Caki2 (cell line): ENCODE results near the gene ATXN1. TPM values are rescaled to one million over a fixed set of nuclear protein-coding genes. Genes with fewer than 3 reads are reported as not detected.
"Not testable (repeated sequence)": the region's sequence is repeated elsewhere in the genome, so short reads cannot be mapped to it uniquely, and the experiment has no call there.

Experiments
- DNase-seq: peaks from one replicate; pipeline ENCODE4 v3.0.0-alpha.2; 2015; ENCODE audit warnings: low read depth
- in situ Hi-C: cut with HindIII; loops from 2 replicates; pipeline ENCODE4 v1.10.0; 2016; ENCODE audit warnings: low sequenced_read_pairs, low pct_unique_long_range_greater_than_20kb, mixed read lengths
- total RNA-seq: library from RNA; depleted of rRNA; stranded (reverse); fragments of >200 nt; shearing (Covaris generic); gene quantifications from 2 replicates; pipeline ENCODE4 v1.2.3, GENCODE V29; 2014; ENCODE audit warnings: low replicate concordance

ATXN1 gene
- total RNA-seq, 1 experiment from 2014 or later: 23.8 TPM

GRCh38 chr6:16712931-16713484, 48.3 kb downstream of the ATXN1 start:
- in situ Hi-C loops: no loop called here
- DNase-seq: peak; percentile 95

DNA sequence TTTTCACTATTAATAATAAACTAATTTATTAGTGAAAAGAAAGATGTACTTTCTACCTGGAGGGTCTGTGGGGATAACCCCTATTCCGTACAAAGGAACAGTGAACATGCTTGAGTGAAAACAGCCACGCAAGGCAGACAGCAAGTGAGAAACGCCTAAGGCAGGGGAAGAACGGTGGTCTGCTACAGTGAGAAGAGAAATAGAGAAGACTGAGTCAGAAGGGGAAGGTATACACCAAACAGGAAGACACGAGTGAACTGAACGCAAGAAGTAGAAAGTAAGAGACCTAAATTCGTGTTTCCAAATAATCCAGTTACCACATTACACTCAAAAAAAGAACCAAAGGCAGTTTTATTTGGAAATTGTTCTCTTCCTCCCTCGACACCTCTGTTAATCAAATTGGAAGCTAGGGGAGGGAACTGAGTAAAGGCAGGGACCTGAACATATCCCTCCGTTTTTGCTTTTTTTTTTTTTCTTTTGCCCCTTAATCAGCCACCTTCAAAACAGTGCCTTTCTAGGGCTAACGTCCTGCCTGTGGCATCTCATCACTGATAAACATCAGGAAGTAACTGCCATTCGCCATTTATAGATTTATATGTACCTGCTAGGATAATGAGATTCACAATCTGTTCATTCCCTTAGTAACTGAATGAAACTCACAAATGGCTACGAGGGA, 48.9 kb downstream of the ATXN1 start:
- in situ Hi-C loops: no loop called here
- DNase-seq: no peak

- DNase-seq: peak; percentile 82
- in situ Hi-C loops: no loop called here
Observed at GRCh38 chr6:16711546-16712254, 49.6 kb downstream of the ATXN1 start.

DNA sequence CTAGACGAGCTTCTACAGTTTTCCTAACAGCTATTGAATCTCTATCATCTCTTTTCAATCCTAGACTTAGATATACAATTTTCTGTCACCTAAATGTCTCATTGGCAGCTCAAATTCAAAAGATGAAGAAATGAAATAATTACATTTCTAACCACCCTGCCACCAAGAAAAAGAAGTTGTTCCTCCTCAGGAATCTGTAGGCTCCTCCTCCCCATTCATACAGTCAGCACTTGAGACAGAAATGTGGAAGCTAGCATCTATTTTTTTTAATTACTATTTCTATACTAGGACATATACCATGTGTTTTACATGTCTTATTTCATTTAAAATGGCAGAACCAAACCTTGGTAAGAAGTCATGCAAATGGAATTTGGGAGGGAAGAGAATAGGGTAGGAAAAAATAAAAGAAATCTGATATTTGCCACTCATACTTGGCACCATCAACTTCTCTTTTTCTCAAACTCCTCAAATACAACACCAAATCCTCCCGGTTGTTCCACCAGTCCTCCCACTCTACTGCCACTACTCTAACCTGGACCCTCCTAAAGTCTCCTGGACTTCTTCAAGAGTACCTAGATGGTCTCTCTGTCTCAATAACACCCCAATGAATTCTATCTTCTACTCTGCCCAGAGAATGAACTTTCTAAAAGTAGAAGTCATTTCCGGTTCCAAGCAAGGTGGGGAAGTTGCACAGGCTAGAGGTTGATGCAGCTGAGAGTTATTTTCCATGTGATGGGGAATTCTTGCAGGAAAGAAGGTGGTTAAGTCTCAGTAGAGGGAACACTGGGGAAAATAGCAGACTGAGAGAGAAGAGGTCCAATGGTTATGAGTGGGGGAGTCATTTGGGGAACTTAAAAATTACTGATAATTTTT, 54.1 kb downstream of the ATXN1 start:
- in situ Hi-C loops: no loop called here
- no peak for DNase-seq

DNA sequence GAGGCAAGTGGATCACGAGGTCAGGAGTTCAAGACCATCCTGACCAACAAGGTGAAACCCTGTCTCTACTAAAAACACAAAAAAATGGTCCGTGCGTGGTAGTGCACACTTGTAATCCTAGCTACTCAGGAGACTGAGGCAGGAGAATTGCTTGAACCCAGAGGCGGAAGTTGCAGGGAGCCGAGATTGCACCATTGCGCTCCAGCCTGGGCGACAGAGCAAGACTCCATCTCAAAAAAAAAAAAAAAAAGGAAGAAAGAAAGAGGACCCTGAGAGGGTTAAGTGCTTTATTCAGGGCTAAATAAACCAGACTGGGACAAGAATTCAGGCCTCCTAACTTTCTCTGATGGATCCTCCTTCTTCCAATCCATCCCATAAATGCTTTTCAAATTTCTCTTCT, 54.8 kb downstream of the ATXN1 start:
- DNase-seq, in situ Hi-C loops: not testable (repeated sequence)

DNA sequence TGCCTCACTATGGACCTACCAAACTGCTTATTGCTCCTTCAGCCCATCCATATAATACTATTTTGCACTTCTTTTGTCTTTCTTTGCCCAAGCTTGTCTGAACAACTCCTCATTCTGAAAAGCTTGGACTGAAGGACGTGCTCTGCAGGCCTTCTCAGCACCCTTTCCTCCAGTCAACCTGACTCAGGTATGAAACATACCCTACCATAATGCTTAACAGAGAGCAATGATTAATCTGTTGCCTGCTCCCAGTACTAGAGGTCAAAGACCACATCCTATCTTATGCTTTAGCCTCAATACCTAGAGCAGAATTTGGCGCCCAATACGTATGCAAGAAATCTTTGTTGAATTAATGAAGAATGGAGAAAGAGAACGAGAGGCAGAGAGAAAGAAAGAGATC, 55.2 kb downstream of the ATXN1 start:
- DNase-seq: no peak
- in situ Hi-C loops: no loop called here

- no peak for DNase-seq
- in situ Hi-C loops: no loop called here
Observed at GRCh38 chr6:16705081-16705993, 55.9 kb downstream of the ATXN1 start.

DNA sequence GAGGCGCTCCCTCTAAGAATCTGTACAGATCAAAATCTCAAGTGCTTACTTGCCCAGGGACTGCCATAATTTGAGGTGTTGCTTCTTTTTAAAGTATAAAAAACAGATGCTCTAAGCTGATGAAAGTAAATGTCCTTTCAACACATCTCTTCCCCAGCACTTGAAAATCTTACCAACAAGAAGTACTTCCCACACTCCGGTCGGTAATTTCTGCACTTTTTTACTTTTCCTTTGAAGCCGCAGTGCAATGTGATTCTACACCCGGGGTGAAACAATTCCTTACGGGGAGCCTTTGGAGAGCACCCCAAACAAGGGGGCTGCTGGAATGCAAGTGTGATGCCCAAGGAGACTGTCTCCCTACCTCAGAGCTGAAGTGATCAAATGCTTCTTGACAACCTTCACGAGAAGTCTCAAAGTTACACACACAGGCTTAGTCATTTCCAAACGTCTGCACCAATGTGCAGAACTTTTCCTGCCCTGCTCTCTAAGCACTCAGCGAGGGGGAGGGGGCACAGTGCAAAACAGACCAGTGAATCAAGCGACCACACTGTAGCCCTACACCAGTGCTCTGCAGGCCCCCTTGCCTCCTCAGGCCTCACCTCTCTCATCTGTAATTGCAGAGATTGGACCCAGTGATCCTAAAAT, 56.7 kb downstream of the ATXN1 start:
- DNase-seq: no peak

GRCh38 chr6:16702627-16703378, 58.5 kb downstream of the ATXN1 start:
- in situ Hi-C loops, DNase-seq: not testable (repeated sequence)

More for the DNA sequence above, 56.7 kb downstream of the ATXN1 start:
- in situ Hi-C loops: no loop called here

GRCh38 chr6:16700916-16701234, 60.4 kb downstream of the ATXN1 start:
- DNase-seq: no peak
- in situ Hi-C loops: no loop called here

DNA sequence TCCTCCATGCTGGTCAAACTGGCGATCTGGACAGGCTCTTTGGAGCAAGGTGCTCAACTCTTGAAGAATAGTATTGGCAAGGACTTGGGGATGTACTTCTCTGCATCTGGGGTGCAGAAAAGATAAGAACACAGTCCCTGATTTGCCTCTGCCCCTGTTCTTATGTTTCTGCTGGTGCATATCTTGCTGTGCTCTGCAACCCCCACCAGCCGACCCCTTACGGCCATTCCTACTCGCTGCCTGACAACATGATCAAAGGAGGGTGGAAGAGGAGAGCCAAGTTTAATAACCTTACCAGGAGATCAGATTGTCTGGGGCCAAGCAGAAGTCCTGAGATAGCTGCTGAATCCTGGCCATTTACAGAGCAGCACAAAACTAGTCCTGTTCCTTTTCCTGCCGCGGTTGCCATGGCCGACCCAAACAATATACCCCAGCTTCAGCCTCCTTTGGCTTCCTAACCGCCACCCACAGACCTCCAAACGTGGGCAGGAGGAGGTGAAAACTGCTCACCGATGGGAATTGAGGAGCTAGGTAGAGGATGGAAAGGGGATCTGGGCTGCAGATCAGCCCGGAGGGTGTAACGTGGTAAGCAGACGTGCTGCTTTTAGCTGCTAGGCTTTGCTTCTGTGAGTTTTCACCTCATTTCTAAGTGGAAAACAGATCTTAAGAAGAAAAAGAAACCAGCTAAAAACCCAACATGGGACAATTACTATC, 60.9 kb downstream of the ATXN1 start:
- in situ Hi-C loops: no loop called here
- DNase-seq: no peak

DNA sequence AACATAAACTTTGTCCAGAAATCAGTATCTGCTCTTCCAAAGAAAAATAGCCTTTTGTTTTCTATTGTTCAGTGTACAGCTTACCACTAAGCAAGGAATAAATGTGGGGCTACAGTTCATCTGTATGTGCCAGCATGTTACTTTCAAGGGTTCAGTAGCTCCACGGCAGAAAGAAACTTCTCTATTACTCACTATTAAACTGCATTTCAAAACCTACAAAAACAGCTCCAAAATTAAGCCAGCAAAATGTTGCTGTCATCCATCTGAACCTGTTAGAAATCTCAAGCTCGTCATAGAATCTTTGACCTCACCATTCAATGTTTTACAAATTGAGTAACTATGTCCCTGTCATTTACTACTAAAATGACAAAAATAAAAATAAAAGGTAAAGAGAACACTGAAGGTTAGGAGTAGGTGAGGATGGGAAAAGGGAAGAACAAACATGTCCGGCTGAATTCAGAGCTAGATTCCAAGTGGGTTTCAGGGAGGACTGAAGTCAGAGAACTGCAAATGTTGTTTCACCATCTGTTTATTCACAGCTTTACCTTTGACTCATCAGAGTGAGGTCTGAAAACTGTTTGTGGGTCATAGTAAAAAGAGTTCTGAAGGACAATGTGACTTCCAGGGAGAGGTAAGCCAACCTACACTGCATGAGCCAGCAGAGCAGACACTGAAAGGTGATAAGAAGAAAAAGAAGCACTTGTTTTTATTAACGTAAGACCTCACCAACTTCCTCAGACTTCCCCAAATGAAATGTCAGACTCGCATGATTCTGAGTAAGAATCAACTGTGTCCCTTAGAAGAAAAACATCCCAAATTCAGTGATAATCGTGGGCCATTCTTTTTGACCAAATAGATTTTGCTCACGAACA, 62.0 kb downstream of the ATXN1 start:
- in situ Hi-C loops: no loop called here
- no peak for DNase-seq

GRCh38 chr6:16698162-16698533, 63.1 kb downstream of the ATXN1 start:
- in situ Hi-C loops: no loop called here
- DNase-seq: no peak

- in situ Hi-C loops: no loop called here
- no peak for DNase-seq
Observed at GRCh38 chr6:16697437-16698161, 63.7 kb downstream of the ATXN1 start.

GRCh38 chr6:16696496-16696895, 64.8 kb downstream of the ATXN1 start:
- no peak for DNase-seq
- in situ Hi-C loops: no loop called here
